Activated CD4-positive, alpha-beta T cell treated with anti-CD3 and anti-CD28 coated beads for 36 hours (primary cell): ENCODE measurements around the gene SETBP1. TPM values are rescaled to one million over a fixed set of nuclear protein-coding genes. Genes with fewer than 3 reads are reported as not detected.

Experiments used
- ATAC-seq: fragments of 200-7000 bp; cut with Tn5 transposase; one replicate; pipeline ENCODE4 v1.10.0; 2021; ENCODE audit warnings: mild to moderate bottlenecking, moderate library complexity
- CTCF ChIA-PET: fragments of 350-600 bp; sonication (Branson Sonifier 250); formaldehyde crosslinking; loops from one replicate; lab custom pipeline; 2021; ENCODE audit warnings: antibody characterized with exemption; lab: Charles Lee
- POLR2A ChIA-PET: fragments of 350-600 bp; sonication (Branson Sonifier 250); formaldehyde crosslinking; loops from one replicate; lab custom pipeline; 2021; ENCODE audit warnings: antibody characterized with exemption, inconsistent platforms; lab: Charles Lee
- DNase-seq: peaks from one replicate; pipeline ENCODE4 v3.0.0-alpha.2; 2020
- H3K27ac Mint-ChIP-seq: one replicate; pipeline ENCODE4 v1.8.0; 2021; ENCODE audit warnings: mixed read lengths
- H3K27me3 Mint-ChIP-seq: one replicate; pipeline ENCODE4 v1.8.0; 2021; ENCODE audit warnings: mixed read lengths
- H3K36me3 Mint-ChIP-seq: one replicate; pipeline ENCODE4 v1.8.0; 2021; ENCODE audit warnings: low read depth, mixed read lengths
- H3K4me1 Mint-ChIP-seq: one replicate; pipeline ENCODE4 v1.8.0; 2021; ENCODE audit warnings: mixed read lengths
- H3K4me3 Mint-ChIP-seq: one replicate; pipeline ENCODE4 v1.8.0; 2021; ENCODE audit warnings: mild to moderate bottlenecking, moderate library complexity, mixed read lengths
- H3K9me3 Mint-ChIP-seq: one replicate; pipeline ENCODE4 v1.8.0; 2021; ENCODE audit warnings: low read depth, mixed read lengths
- intact Hi-C, 2 experiments: fragments of 100-400 bp; cut with DNase I in 1 of 2; cut with micrococcal nuclease in 1 of 2; formaldehyde crosslinking; loops; one replicate each; pipeline versions ENCODE4 v1.14.2 to v1.15.1; 2022 to 2024; cut with DNase I, micrococcal nuclease
- total RNA-seq, 2 experiments: library from RNA; stranded (reverse); gene quantifications; one replicate each; pipeline ENCODE4 v1.2.3, GENCODE V29; 2021

SETBP1 gene
- total RNA-seq, 2 experiments from 2014 or later = 6.3 to 6.6 TPM

DNA sequence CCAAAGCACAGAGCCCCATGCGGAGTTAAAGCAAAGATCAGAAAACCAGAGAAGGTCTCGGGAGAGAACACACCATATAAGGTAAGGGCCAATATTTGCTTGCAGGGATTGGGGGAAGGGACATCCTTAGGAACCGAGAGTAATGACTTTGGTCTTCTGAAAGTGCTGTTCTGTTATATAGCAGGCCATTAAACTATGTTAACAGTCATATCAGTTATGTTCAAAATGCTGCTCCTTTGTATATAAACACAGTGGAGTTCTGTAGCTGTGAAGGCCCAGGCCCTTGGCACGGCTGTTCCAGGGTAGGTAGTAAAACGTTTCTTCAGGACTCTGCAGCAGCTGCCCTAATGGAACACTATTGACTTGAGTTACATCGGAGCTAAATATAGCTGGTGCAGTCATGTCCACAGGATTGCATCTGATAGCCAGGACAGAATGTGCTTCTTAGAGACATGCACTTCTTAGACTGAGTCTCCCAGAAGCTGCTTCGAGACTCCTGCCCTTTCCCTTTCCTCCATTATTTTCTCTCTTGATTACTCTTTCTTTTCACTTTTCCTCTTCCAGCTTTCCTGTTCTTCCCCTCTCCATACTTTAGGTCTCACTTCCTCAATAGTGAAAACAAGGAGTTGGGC, 122.4 kb downstream of the SETBP1 start:
- ATAC-seq = no peak
- CTCF ChIA-PET = interaction anchor here (0.8 to 1.2 kb wide), 2 partner anchors 79 to 124 kb away, joined by 3 to 4 read pairs; no protein-coding TSS in a partner anchor
- POLR2A ChIA-PET = no interaction called here
- H3K9me3 Mint-ChIP-seq = peaks cover 4% of the 10 kb centered on the region
- no peak for DNase-seq
- peaks cover 11% of the 10 kb centered on the region for H3K36me3 Mint-ChIP-seq
- peaks cover 5% of the 10 kb centered on the region for H3K27me3 Mint-ChIP-seq
- intact Hi-C loops = no loop called here
- H3K4me1 Mint-ChIP-seq = peaks cover 53% of the 10 kb centered on the region
- no peak overlapping the region for H3K4me3 Mint-ChIP-seq
- H3K27ac Mint-ChIP-seq = no peak overlapping the region

DNA sequence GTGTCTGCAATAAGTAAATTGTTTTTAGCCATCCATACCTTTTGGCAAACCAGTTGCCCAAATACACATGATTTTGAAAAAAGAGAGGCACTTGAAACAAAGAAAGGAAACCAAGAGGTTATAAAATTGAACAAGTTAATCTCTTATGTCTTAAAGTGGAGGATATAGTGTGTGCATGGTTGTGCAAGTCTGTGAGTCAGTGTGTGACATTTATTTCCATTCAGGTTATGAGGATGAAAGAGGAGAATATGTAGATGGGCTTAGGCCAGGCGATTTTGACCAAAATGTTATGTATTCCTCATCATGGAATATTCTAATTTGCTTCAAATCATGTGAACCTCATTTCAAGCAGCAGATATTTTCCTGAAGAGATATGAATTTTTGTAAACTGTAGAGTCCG, 123.3 kb downstream of the SETBP1 start:
- peaks cover 45% of the 10 kb centered on the region for H3K4me1 Mint-ChIP-seq
- H3K36me3 Mint-ChIP-seq = peaks cover 11% of the 10 kb centered on the region
- ATAC-seq (no peak), DNase-seq (no peak)
- intact Hi-C loops = no loop called here
- H3K9me3 Mint-ChIP-seq = peaks cover 4% of the 10 kb centered on the region
- CTCF ChIA-PET = interaction anchor here (0.9 to 1.2 kb wide), 2 partner anchors 8 to 78 kb away, joined by 3 read pairs; no protein-coding TSS in a partner anchor
- POLR2A ChIA-PET = no interaction called here
- H3K27me3 Mint-ChIP-seq = peaks cover 12% of the 10 kb centered on the region
- no peak overlapping the region for H3K4me3 Mint-ChIP-seq
- H3K27ac Mint-ChIP-seq = no peak overlapping the region

DNA sequence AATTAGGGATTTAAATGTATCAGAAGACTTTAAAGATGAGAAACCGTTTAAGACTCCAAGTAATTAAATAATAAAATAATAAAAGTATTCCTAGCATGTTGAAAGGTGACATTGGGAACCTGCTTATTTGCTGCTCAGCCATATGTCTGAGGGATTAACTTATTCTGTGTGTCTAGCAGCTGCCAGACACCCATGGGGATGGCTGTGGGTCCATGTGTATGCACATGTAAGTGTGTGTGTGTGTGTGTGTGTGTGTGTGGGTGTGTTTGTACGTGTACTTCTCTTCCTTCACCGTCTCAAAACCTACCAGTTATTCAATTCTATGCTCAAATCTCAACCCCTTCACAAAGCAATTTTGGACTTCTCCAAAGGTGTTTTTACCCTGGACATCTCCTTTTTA, 124.5 kb downstream of the SETBP1 start:
- Mint-ChIP-seq H3K36me3 (peaks cover 10% of the 10 kb centered on the region), H3K4me3 (no peak overlapping the region), H3K9me3 (peaks cover 4% of the 10 kb centered on the region), H3K4me1 (peaks cover 33% of the 10 kb centered on the region), H3K27me3 (peaks cover 12% of the 10 kb centered on the region), H3K27ac (peak overlapping the region; percentile 17)
- POLR2A ChIA-PET = no interaction called here
- DNase-seq = no peak
- CTCF ChIA-PET = interaction anchor here (0.9 kb wide), 1 partner anchor 9 kb away, joined by 3 read pairs; no protein-coding TSS in a partner anchor
- intact Hi-C loops = no loop called here
- ATAC-seq = no peak

DNA sequence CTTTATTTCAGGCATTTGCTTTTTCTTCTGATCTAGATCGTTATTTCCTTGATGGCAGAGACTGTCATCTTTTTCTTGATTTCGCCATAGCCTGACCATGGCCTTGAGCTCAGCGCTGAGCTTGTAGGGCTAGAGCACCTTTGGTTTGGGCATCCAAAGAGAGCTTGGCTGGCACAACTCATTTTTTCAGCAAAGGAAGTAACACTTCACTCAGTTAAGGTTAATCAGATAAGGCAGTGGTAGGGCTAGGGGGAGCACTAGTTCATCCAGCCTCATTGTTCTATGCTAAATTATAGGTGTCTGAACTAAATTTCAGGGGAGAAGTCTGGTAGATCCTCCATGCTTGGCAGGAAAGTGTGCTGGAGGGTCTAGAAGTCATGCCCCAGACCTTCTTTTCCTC, 125.0 kb downstream of the SETBP1 start:
- Mint-ChIP-seq H3K27ac (peak overlapping the region; percentile 17), H3K4me1 (peaks cover 29% of the 10 kb centered on the region), H3K36me3 (peaks cover 6% of the 10 kb centered on the region), H3K4me3 (no peak overlapping the region), H3K9me3 (no peaks in the 10 kb centered on the region), H3K27me3 (peaks cover 12% of the 10 kb centered on the region)
- DNase-seq (no peak), ATAC-seq (peak; percentile 36)
- ChIA-PET POLR2A (no interaction called here), CTCF (no interaction called here)
- intact Hi-C loops = no loop called here

DNA sequence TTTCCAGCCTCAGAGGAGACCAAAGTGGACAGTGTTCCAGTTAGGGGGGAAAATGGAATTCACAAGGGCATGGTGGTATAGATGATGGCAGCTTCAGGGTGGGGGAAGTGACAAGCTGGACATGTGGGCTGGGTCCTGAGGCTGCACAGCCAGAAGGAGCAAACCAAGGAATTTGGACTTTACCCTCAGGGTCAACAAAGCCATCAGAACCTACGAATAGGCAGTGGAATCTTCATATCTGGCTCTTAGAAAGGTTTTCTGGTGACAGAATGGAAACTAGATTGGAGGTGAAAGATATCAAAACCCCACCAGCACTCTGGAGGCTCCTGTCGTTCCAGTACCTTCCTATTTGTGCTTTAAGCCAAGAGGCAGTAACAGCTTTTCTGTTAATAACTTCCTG, 127.1 kb downstream of the SETBP1 start:
- CTCF ChIA-PET = no interaction called here
- Mint-ChIP-seq H3K4me3 (no peak overlapping the region), H3K36me3 (no peaks in the 10 kb centered on the region), H3K27me3 (peaks cover 9% of the 10 kb centered on the region), H3K4me1 (peaks cover 26% of the 10 kb centered on the region), H3K9me3 (no peaks in the 10 kb centered on the region), H3K27ac (no peak overlapping the region)
- POLR2A ChIA-PET = no interaction called here
- intact Hi-C loops = no loop called here
- no peak for DNase-seq
- ATAC-seq = no peak

DNA sequence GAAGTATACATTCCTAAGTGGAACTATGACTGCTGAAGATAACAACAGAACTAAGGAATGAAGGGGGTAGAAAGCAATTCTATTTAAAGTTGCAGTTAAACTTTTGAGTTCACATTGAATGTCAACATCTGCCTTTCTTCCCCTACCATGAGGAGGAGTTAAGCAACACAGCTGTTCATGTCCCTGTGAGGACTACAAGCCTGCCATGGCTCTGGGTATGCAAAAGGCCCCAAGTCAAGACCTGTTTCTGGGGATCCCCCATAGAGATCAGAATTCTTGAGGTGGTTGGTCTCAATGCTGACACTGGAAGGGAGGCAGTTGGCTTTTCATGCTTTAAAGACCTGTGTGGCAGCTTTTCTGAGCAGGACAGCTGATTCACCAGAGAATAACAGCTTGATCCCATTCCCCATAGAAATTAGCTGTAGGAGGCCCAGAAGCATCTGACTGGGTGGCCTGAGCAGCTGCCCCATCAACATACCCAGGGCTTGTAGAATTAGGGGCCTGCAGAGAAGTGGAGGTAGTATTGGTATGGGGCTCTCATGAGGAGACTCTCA, 131.0 kb downstream of the SETBP1 start:
- intact Hi-C loops = no loop called here
- ATAC-seq (no peak), DNase-seq (no peak)
- H3K9me3 Mint-ChIP-seq = no peaks in the 10 kb centered on the region
- H3K4me3 Mint-ChIP-seq = no peak overlapping the region
- H3K27me3 Mint-ChIP-seq = peaks cover 9% of the 10 kb centered on the region
- peaks cover 7% of the 10 kb centered on the region for H3K4me1 Mint-ChIP-seq
- no peaks in the 10 kb centered on the region for H3K36me3 Mint-ChIP-seq
- CTCF ChIA-PET = interaction anchor here (0.6 to 0.7 kb wide), 2 partner anchors 15 to 46 kb away, joined by 3 read pairs; no protein-coding TSS in a partner anchor
- POLR2A ChIA-PET = no interaction called here
- H3K27ac Mint-ChIP-seq = no peak overlapping the region

DNA sequence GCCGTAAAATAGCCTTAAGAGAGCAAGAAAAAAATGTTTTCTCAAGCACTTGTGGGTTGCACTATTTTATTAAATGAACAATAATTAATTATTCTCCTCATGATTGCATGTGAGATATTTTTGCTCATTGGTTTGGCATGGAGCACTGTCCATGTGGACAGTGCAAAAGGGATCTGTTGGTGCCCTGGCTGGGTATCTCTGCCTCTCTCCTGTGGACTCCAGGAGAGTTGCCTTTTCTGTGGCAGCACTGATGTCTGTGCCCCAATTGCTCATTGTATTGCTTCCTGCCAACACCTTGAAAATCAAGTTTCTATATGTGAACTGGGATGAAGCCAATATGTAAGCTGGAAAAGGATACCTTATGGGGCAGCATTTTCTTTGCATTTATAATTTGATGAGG, 131.7 kb downstream of the SETBP1 start:
- Mint-ChIP-seq H3K9me3 (no peaks in the 10 kb centered on the region), H3K4me3 (no peak overlapping the region), H3K27me3 (peaks cover 12% of the 10 kb centered on the region), H3K27ac (no peak overlapping the region), H3K36me3 (no peaks in the 10 kb centered on the region), H3K4me1 (peaks cover 7% of the 10 kb centered on the region)
- CTCF ChIA-PET = no interaction called here
- POLR2A ChIA-PET = no interaction called here
- intact Hi-C loops = no loop called here
- DNase-seq (no peak), ATAC-seq (no peak)

DNA sequence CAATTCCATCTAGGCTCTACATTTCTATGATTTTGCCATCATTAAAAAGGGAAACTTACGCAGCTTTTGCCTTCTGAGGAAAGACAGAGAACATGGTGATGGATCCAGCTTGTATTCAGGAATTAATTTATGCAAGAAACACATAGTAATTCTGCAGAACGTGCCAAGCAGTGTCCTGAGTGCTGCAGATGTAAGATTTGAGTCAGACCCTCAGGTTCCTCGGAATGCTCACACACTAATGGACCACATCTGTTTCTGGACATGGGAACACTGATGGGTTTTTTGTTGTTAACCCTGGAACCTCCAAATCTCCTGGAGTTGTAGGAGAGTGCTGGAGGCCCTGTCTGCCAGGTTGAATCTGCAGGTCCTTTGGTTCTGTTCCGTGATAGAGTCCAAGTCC, 132.9 kb downstream of the SETBP1 start:
- intact Hi-C loops = no loop called here
- Mint-ChIP-seq H3K9me3 (no peaks in the 10 kb centered on the region), H3K4me3 (no peak overlapping the region), H3K27ac (no peak overlapping the region), H3K4me1 (peaks cover 7% of the 10 kb centered on the region), H3K27me3 (peaks cover 6% of the 10 kb centered on the region), H3K36me3 (no peaks in the 10 kb centered on the region)
- DNase-seq = no peak
- ChIA-PET POLR2A (no interaction called here), CTCF (no interaction called here)
- no peak for ATAC-seq

DNA sequence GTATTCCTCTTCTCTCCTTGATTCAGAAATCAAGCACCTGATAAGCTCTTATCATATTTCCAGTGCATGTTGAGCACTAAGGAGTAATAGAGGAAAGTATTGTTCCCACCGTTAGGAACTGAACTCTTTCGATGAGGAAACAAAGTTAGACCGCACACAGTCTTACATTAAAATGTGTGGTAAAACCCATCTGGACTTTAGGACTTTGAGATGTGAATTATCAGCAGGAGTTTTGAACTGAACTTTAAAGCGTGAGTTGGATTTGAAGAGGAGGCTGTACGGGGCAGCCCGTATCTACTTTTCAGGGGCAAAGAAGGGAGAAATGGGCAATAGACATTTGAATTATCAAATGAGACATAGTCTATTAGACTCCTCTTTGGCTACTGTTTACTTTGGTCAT, 134.4 kb downstream of the SETBP1 start:
- POLR2A ChIA-PET = no interaction called here
- no peak overlapping the region for H3K4me3 Mint-ChIP-seq
- peaks cover 19% of the 10 kb centered on the region for H3K4me1 Mint-ChIP-seq
- H3K9me3 Mint-ChIP-seq = no peaks in the 10 kb centered on the region
- intact Hi-C loops = no loop called here
- peaks cover 6% of the 10 kb centered on the region for H3K27me3 Mint-ChIP-seq
- ATAC-seq (no peak), DNase-seq (no peak)
- no peak overlapping the region for H3K27ac Mint-ChIP-seq
- no peaks in the 10 kb centered on the region for H3K36me3 Mint-ChIP-seq
- CTCF ChIA-PET = interaction anchor here (0.6 to 1.1 kb wide), 3 partner anchors 92 to 1414 kb away, joined by 3 to 5 read pairs (median 5); no protein-coding TSS in a partner anchor

DNA sequence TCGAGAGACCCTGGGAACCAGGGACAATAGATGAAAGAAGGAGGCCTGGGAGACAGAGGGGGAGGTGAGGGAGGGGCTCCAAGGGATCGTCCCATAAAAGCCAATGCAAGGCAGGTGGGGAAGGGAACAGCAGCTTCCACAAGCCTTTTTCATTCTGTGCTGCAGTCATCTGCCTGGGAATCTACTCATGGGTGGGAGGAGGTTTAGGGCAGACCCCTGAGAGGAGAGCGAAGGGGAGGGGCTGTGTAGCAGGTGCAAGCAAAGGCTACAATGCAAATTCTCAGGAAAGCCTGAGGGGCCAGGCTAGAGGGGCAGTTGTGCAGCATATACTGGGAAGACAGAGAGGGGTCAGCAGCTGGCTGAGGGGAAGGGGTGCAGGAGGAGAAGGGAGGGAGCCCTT, 135.4 kb downstream of the SETBP1 start:
- Mint-ChIP-seq H3K4me3 (no peak overlapping the region), H3K4me1 (peaks cover 19% of the 10 kb centered on the region), H3K9me3 (no peaks in the 10 kb centered on the region), H3K27me3 (peaks cover 9% of the 10 kb centered on the region), H3K27ac (no peak overlapping the region), H3K36me3 (no peaks in the 10 kb centered on the region)
- ATAC-seq = no peak
- ChIA-PET CTCF (interaction anchor here (0.7 kb wide), 1 partner anchor 566 kb away, joined by 5 read pairs; no protein-coding TSS in a partner anchor), POLR2A (no interaction called here)
- intact Hi-C loops = no loop called here
- no peak for DNase-seq

DNA sequence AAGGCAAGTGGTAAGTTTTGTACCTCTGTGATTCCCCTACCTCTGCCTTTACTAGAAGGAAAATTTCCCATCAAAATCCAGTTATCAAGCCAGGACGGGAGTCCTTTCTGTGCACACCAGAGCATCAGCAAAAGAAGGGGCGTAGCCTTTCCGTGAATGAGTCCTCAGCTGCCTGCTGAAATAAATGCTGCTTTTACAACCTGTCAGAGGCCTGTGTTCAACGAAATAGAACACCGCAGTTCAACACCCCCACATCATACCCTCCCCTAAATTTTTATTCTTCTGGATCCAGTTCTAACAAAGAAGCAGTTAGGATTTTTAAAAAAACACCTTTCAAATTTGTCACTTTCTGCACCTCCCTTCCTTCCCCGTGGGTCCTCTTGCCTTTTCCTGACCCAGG, 135.8 kb downstream of the SETBP1 start:
- CTCF ChIA-PET = no interaction called here
- ATAC-seq = no peak

More for the DNA sequence above, 135.8 kb downstream of the SETBP1 start:
- intact Hi-C loops = no loop called here
- H3K4me1 Mint-ChIP-seq = peaks cover 19% of the 10 kb centered on the region
- DNase-seq = no peak
- POLR2A ChIA-PET = interaction anchor here (0.6 kb wide), 1 partner anchor 50 kb away, joined by 3 read pairs; no protein-coding TSS in a partner anchor
- H3K36me3 Mint-ChIP-seq = peaks cover 2% of the 10 kb centered on the region
- no peaks in the 10 kb centered on the region for H3K9me3 Mint-ChIP-seq
- no peak overlapping the region for H3K27ac Mint-ChIP-seq
- peaks cover 11% of the 10 kb centered on the region for H3K27me3 Mint-ChIP-seq
- no peak overlapping the region for H3K4me3 Mint-ChIP-seq
